ENCODE data around the gene KLHL29.

KLHL29 gene

DNA sequence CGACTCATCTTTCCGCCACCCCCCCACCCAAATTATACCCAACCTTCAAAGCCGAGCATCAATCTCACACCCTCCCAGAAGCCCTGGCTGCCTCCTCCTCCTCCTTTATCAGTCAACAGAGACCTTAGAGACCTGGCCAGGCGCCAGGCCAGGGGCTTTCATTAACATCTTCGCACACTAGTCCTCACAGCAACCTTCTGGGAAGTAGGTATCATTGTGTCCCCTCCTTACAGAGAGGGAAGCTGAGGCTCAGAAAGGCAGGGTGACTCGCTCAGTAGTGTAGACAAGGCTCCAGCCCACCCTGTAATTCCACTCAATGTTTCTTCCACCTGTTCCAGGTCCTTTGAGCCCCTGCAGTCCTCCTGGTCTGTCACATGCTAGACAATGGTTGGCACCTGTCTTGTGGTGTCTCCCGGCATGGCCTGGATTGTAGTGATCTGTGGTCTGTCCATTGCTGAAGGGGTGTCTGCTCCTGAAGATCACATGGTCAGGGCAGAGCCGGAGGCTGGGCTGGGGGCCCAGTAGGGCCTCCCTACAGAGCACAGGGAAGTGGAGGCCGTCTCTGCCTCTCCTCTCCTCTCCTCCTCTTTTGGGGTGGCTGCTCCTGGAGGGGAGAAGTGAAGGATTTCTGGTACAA, 36.0 kb downstream of the KLHL29 start:
- H3K4me3 ChIP-seq (ENCODE audit: low read depth, low read length) = no peak overlapping the region
- TF ChIP-seq, protein P1, sequence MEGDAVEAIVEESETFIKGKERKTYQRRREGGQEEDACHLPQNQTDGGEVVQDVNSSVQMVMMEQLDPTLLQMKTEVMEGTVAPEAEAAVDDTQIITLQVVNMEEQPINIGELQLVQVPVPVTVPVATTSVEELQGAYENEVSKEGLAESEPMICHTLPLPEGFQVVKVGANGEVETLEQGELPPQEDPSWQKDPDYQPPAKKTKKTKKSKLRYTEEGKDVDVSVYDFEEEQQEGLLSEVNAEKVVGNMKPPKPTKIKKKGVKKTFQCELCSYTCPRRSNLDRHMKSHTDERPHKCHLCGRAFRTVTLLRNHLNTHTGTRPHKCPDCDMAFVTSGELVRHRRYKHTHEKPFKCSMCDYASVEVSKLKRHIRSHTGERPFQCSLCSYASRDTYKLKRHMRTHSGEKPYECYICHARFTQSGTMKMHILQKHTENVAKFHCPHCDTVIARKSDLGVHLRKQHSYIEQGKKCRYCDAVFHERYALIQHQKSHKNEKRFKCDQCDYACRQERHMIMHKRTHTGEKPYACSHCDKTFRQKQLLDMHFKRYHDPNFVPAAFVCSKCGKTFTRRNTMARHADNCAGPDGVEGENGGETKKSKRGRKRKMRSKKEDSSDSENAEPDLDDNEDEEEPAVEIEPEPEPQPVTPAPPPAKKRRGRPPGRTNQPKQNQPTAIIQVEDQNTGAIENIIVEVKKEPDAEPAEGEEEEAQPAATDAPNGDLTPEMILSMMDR (IDR thresholded peaks at IDR 0.05; ENCODE audit: borderline replicate concordance, insufficient read depth, low read depth, low read length) = no peak

DNA sequence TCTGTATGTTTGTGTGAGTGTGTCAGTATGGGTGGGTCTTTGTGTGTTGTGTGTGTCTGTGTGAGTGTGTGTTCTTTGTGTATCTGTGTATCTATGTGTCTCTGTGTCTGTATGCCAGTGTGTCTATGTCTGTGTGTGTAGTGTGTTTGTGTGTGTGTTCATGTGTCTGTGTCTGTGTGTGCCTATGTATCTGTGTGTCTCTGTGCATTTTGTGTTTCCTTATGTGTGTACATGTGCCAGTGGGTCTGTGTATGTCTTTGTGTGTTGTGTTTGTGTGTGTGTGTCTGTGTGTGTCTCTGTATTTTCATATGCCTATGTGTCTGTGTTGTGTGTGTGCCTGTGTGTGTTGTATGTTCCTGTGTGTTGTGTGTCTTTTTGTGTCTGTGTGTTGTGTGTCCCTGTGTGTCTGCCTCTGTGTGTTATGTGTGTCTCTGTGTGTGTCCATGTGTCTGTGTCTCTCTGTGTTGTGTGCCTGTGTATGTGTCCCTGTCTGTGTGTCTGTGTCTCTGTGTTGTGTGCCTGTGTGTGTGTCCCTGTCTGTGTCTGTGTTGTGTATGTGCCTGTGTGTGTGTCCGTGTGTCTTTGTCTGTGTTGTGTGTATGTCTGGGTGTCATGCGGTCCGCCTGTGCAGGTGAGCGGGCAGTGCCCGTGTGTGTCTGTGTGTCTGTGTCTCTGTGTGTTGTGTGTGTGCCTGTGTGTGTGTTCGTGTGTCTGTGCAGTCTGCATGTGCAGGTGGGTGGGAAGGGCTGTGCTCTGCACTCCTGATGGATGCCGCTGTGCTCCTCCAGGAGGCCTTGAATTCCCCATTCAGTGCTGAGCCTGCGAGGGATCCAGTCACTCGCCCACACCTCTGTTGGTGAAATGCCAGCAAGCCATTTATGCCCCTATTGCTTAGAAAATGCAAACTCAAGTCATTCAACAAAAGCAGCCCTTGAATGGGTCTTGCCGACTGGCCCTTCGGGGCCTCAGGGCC, 37.4 kb downstream of the KLHL29 start:
- H3K4me3 ChIP-seq (ENCODE audit: low read depth, low read length) = no peak overlapping the region
- TF ChIP-seq, protein P1 (IDR thresholded peaks at IDR 0.05; ENCODE audit: borderline replicate concordance, insufficient read depth, low read depth, low read length) = no peak

DNA sequence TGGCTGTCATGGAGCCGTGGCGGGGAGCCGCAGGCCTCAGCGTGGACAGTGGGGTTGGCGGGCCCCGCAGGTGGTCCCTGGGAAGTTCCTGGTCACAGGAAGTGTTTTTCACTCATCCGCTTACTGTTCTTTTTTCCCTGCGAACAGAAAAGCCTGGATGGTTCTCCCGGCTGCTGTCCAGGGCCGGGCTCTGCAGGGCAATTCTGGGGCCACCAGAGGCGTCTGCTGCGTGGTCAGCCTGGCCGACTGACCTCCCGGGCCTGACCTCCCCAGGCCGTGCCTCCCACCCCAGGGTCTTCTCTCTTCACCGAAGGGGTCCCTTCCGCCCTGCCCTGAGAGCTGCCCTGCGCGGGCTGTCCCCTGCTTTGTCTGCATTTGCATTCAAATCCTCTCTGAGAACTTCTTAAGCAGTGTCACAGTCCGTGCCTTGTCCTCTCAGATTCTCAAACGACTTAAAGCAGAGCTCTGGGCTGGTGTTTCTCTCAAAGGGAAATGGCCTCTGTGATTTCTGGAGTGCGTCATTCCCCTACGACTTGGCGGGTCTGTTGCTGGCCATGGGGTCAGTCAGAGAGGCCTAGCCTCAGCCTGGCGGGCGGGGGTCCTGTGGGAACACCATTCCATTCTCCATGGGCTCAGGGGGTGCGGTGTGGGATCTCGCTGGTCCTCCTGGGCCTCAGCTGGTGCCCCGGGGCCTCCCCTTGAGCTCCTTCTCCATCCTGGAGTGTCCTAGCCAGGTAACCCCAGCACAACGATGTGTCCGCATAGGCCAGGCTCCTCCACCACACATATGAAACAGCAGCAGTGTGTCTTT, 38.3 kb downstream of the KLHL29 start:
- TF ChIP-seq, protein P1 (IDR thresholded peaks at IDR 0.05; ENCODE audit: borderline replicate concordance, insufficient read depth, low read depth, low read length) = no peak
- no peak overlapping the region for H3K4me3 ChIP-seq (ENCODE audit: low read depth, low read length)

DNA sequence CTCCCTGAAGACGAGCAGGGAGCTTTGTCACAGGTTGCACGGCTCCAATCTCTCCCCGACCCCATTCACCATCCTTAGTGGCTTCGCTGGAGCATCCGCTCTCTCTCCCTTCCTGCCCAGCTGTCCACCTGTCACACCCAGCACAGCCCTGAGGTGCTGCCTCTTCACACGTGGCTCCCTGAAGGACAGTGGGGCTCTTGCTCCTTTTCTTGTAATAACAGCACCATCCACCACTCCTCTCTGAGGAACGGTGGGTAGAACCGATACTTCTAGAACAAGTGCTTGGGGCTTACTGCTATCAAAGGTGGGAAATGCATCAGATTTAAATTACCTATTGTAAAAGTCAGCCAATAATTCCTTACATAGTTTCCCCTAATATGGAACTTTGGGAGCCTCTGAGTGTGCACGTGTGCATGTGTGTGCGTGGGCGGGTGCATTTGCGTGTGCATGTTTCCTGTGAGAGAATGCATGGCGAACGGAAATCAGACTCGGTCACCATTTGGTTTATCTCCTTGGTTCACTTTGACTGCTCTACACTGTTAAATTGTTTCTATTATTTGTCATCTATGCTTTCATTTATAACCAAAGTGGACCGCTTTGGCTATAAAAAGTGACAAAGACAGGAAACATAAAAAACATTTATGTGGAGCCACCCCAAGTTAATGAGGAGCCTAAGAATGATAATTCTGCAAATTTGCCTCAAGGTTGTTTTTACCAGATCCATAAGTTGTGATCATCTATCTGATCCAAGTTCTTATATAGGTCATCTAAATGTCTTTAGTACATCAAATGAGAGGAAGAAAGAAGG, 39.1 kb downstream of the KLHL29 start:
- TF ChIP-seq, protein P1 (IDR thresholded peaks at IDR 0.05; ENCODE audit: borderline replicate concordance, insufficient read depth, low read depth, low read length) = no peak
- no peak overlapping the region for H3K4me3 ChIP-seq (ENCODE audit: low read depth, low read length)

DNA sequence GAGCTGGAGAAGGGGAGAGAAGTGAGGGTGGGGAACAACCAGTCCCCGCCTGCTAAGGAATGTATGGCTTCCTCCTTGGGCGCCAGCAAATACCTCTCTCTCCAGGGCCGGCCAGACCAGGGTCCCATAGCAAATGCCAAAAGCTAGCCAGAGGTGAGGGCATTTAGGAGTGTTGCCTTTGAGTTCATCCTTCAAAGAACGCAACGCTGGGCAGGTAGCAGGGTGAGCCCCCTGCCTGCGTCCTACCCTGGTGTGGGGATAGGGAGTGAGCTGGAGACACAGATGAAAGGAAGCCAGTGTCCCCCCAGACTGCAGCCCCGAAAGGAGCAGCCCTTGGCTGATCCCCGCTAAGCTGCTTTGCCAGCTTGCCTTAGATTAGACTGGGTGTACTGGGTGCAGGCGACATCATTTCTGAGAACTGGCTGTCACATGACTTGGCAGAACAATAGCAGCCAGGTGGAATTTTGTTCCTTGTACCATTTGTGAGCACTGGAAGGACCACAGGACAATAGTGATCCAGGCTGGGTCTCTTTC, 40.4 kb downstream of the KLHL29 start:
- H3K4me3 ChIP-seq (ENCODE audit: low read depth, low read length) = no peak overlapping the region
- TF ChIP-seq, protein P1 (IDR thresholded peaks at IDR 0.05; ENCODE audit: borderline replicate concordance, insufficient read depth, low read depth, low read length) = no peak

DNA sequence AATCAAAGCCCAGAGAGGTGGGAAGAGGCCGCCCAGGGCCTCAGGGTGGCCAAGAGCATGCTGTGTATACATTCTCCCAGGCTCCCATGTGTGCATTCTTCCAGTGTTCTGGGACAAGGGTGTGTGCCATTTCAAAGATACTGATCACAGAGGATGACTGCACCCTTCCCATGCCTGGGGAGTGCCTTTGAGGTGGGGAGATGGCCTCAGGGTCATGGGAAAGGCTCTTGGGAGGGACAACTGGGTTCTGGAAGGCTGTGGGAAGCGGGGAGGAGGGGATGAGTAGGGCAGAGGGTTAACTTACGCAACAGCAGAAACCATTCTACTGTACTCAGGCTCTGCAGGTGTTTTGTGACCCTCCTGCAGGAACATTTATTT, 40.9 kb downstream of the KLHL29 start:
- no peak overlapping the region for H3K4me3 ChIP-seq (ENCODE audit: low read depth, low read length)
- TF ChIP-seq, protein P1 (IDR thresholded peaks at IDR 0.05; ENCODE audit: borderline replicate concordance, insufficient read depth, low read depth, low read length) = no peak
